T-helper 22 cell (primary cell): ENCODE measurements around the gene DIS3L2.
"Not testable (repeated sequence)": the region's sequence is repeated elsewhere in the genome, so short reads cannot be mapped to it uniquely, and the experiment has no call there.

Source experiments
- DNase-seq: peaks from one replicate; pipeline ENCODE4 v3.0.0-alpha.2; 2020; ENCODE audit warnings: low read depth

Gene DIS3L2

GRCh38 chr2:232058063-232058877 lies 96.8 kb downstream of the DIS3L2 start:
- no peak for DNase-seq

GRCh38 chr2:232058931-232059330 lies 97.4 kb downstream of the DIS3L2 start:
- DNase-seq, result no peak

GRCh38 chr2:232061265-232061664 lies 99.8 kb downstream of the DIS3L2 start:
- DNase-seq, result no peak

GRCh38 chr2:232073026-232073425 lies 111.5 kb downstream of the DIS3L2 start:
- DNase-seq, result no peak

- DNase-seq, result no peak
Measured at GRCh38 chr2:232073699-232074098, 112.2 kb downstream of the DIS3L2 start.

GRCh38 chr2:232075080-232075479 lies 113.6 kb downstream of the DIS3L2 start:
- no peak for DNase-seq

- no peak for DNase-seq
Measured at GRCh38 chr2:232075859-232076258, 114.3 kb downstream of the DIS3L2 start.

GRCh38 chr2:232076272-232076671 lies 114.8 kb downstream of the DIS3L2 start:
- DNase-seq, result no peak

- DNase-seq, result no peak
Measured at GRCh38 chr2:232076736-232077135, 115.2 kb downstream of the DIS3L2 start.

- DNase-seq, result no peak
Measured at GRCh38 chr2:232085164-232085563, 123.7 kb downstream of the DIS3L2 start.

- DNase-seq, result no peak
Measured at GRCh38 chr2:232085826-232086425, 124.4 kb downstream of the DIS3L2 start.

GRCh38 chr2:232088771-232089170 lies 127.3 kb downstream of the DIS3L2 start:
- DNase-seq, result no peak

- no peak for DNase-seq
Measured at GRCh38 chr2:232094201-232094600, 132.7 kb downstream of the DIS3L2 start.

GRCh38 chr2:232094883-232095282 lies 133.4 kb downstream of the DIS3L2 start:
- DNase-seq, result no peak

GRCh38 chr2:232097260-232097659 lies 135.7 kb downstream of the DIS3L2 start:
- DNase-seq, result no peak

- DNase-seq, result no peak
Measured at GRCh38 chr2:232097758-232098157, 136.2 kb downstream of the DIS3L2 start.

GRCh38 chr2:232102380-232102779 lies 140.9 kb downstream of the DIS3L2 start:
- no peak for DNase-seq

- DNase-seq, result no peak
Measured at GRCh38 chr2:232103140-232103737, 141.7 kb downstream of the DIS3L2 start.

GRCh38 chr2:232104076-232104646 lies 142.6 kb downstream of the DIS3L2 start:
- no peak for DNase-seq

- no peak for DNase-seq
Measured at GRCh38 chr2:232111551-232111950, 150.0 kb downstream of the DIS3L2 start.

GRCh38 chr2:232113821-232114220 lies 152.3 kb downstream of the DIS3L2 start:
- no peak for DNase-seq

- not testable (repeated sequence) for DNase-seq
Measured at GRCh38 chr2:232115728-232116361, 154.3 kb downstream of the DIS3L2 start.
